A549 (cell line): ENCODE results near the gene ISM1. TPM values are rescaled to one million over a fixed set of nuclear protein-coding genes. Genes with fewer than 3 reads are reported as not detected.

Source experiments
- ATAC-seq, 2 experiments: fragments of 200-7000 bp in 1 of 2; fragments of >200 bp in 1 of 2; cut with Nextera tagmentation in 1 of 2; cut with Tn5 transposase in 1 of 2; 3 replicates each; pipeline versions ENCODE4 v1.8.0 to v1.9.1; 2018 to 2020; ENCODE audit warnings: mild to moderate bottlenecking in 1 of 2, moderate library complexity in 1 of 2
- CTCF ChIA-PET: fragments of 300-600 bp; sonication (Branson Sonifier 250); formaldehyde crosslinking; extraction: SDS; loops from one replicate; lab custom pipeline; 2021; ENCODE audit warnings: antibody characterized with exemption, inconsistent platforms; lab: Yijun Ruan, JAX
- POLR2A ChIA-PET: fragments of 350-600 bp; formaldehyde crosslinking; extraction: SDS; loops from one replicate; lab custom pipeline; 2021; ENCODE audit warnings: antibody characterized with exemption, inconsistent platforms; lab: Yijun Ruan, JAX
- DNase-seq, 2 experiments: peaks; one replicate each; pipeline versions ENCODE4 v3.0.0 to v3.0.0-alpha.2; 2011 to 2016; ENCODE audit warnings: low read depth in 1 of 2, low spot score in 1 of 2
- FAIRE-seq: peaks from 2 replicates; lab custom pipeline; 2011; peaks lifted over from hg19 to GRCh38; lab: Jason Lieb, UNC
- H3K27ac ChIP-seq, 2 experiments: fragments of >200 bp; sonication (Bioruptor Twin); formaldehyde crosslinking; 3 replicates each; pipeline ENCODE4 v1.5.1; 2016 to 2017
- H3K4me1 ChIP-seq: fragments of >200 bp; sonication (Bioruptor Twin); formaldehyde crosslinking; 3 replicates; pipeline ENCODE4 v1.6.1; 2016
- H3K4me2 ChIP-seq: fragments of >200 bp; sonication (Bioruptor Twin); formaldehyde crosslinking; 3 replicates; pipeline ENCODE4 v1.6.1; 2016
- H3K4me3 ChIP-seq: fragments of >200 bp; sonication (Bioruptor Twin); formaldehyde crosslinking; 3 replicates; pipeline ENCODE4 v1.5.1; 2016
- H3K9me3 ChIP-seq: fragments of >200 bp; sonication (Bioruptor Twin); formaldehyde crosslinking; 3 replicates; pipeline ENCODE4 v1.6.1; 2016
- BCL3 ChIP-seq: fragments of >200 bp; sonication (Bioruptor Twin); formaldehyde crosslinking; IDR thresholded peaks from 3 replicates; pipeline ENCODE4 v1.6.1; 2016
- CEBPB ChIP-seq, 2 experiments: fragments of >200 bp in 1 of 2; sonication (Bioruptor Twin) in 1 of 2; formaldehyde crosslinking in 1 of 2; IDR thresholded peaks; 2 replicates each; pipeline ENCODE4 v1.6.1; 2012 to 2016
- EHMT2 ChIP-seq: fragments of 200-600 bp; sonication (generic); IDR thresholded peaks from 2 replicates; pipeline ENCODE4 v1.6.1; 2016; ENCODE audit warnings: antibody characterized with exemption, low read depth, mild to moderate bottlenecking, moderate library complexity
- FOXS1 ChIP-seq: fragments of 250-450 bp; sonication (Bioruptor Pico); IDR thresholded peaks from 2 replicates; pipeline ENCODE4 v1.5.0; 2020; ENCODE audit warnings: mild to moderate bottlenecking, moderate library complexity
- GATA3 ChIP-seq: IDR thresholded peaks from 2 replicates; pipeline ENCODE4 v1.6.1; 2012; ENCODE audit warnings: borderline replicate concordance
- HDAC2 ChIP-seq: fragments of 200-600 bp; sonication (generic); IDR thresholded peaks from 2 replicates; pipeline ENCODE4 v1.6.1; 2016
- HMGXB4 ChIP-seq: fragments of 250-450 bp; sonication (Bioruptor Pico); IDR thresholded peaks from 2 replicates; pipeline ENCODE4 v1.5.0; 2021; ENCODE audit warnings: mild to moderate bottlenecking, moderate library complexity, borderline replicate concordance
- HOXB13 ChIP-seq: fragments of 250-450 bp; sonication (Bioruptor Pico); IDR thresholded peaks from 2 replicates; pipeline ENCODE4 v1.5.0; 2020; ENCODE audit warnings: low read depth, mild to moderate bottlenecking, moderate library complexity
- JUN ChIP-seq, 2 experiments: fragments of >200 bp; sonication (Bioruptor Twin); formaldehyde crosslinking; IDR thresholded peaks; 2 replicates in 1 of 2; 3 replicates in 1 of 2; pipeline ENCODE4 v1.6.1; 2016 to 2017
- KDM1A ChIP-seq: fragments of 200-600 bp; sonication (generic); IDR thresholded peaks from 2 replicates; pipeline ENCODE4 v1.6.1; 2016; ENCODE audit warnings: low read depth, mild to moderate bottlenecking
- MYC ChIP-seq: IDR thresholded peaks from 2 replicates; pipeline ENCODE4 v1.6.1; 2012; ENCODE audit warnings: mild to moderate bottlenecking, inconsistent platforms, low read length, improper control_type of control experiment, borderline replicate concordance
- NFE2L2 ChIP-seq: fragments of 150-350 bp; conservative IDR thresholded peaks from 2 replicates; pipeline ENCODE4 v1.6.1; 2014; ENCODE audit warnings: low read length
- NR3C1 ChIP-seq: fragments of >200 bp; sonication (Bioruptor Twin); formaldehyde crosslinking; IDR thresholded peaks from 3 replicates; pipeline ENCODE4 v1.6.1; 2017
- PBX3 ChIP-seq: IDR thresholded peaks from 2 replicates; pipeline ENCODE4 v1.6.1; 2012
- RAD21 ChIP-seq, 2 experiments: fragments of >200 bp in 1 of 2; sonication (Bioruptor Twin) in 1 of 2; formaldehyde crosslinking in 1 of 2; IDR thresholded peaks in 1 of 2; conservative IDR thresholded peaks in 1 of 2; 2 replicates in 1 of 2; 3 replicates in 1 of 2; pipeline ENCODE4 v1.6.1; 2012 to 2018; ENCODE audit warnings: inconsistent platforms in 1 of 2
- RARB ChIP-seq: fragments of 250-450 bp; sonication (Bioruptor Pico); IDR thresholded peaks from 2 replicates; pipeline ENCODE4 v1.8.0; 2021; ENCODE audit warnings: mild to moderate bottlenecking, moderate library complexity
- RCOR1 ChIP-seq: fragments of 150-350 bp; IDR thresholded peaks from 2 replicates; pipeline ENCODE4 v1.6.1; 2014; ENCODE audit warnings: antibody characterized with exemption, low read length, low read depth
- RFX5 ChIP-seq: fragments of 450-650 bp; IDR thresholded peaks from 2 replicates; pipeline ENCODE4 v1.7.1; 2014; ENCODE audit warnings: antibody characterized with exemption, mild to moderate bottlenecking, moderate library complexity
- SMC3 ChIP-seq: fragments of >200 bp; sonication (Bioruptor Twin); formaldehyde crosslinking; IDR thresholded peaks from 3 replicates; pipeline ENCODE4 v1.6.1; 2018; ENCODE audit warnings: inconsistent platforms
- WGBS: methylation state at CpG from one replicate; pipeline ENCODE4 v1.1.6; 2017; ENCODE audit errors: missing lambda C conversion rate; 5-methylcytosine and 5-hydroxymethylcytosine counted together
- polyA plus RNA-seq, 4 experiments: library from polyadenylated mRNA; depleted of rRNA in 3 of 4; stranded (reverse); fragments of >200 nt; fragmentation: RNase III in 1 of 4; extraction: RNeasy Plus Mini Kit Qiagen cat#74134 plus additional on column Dnase treatment in 1 of 4; gene quantifications; 2 replicates in 3 of 4; 3 replicates in 1 of 4; pipeline ENCODE4 v1.2.3, GENCODE V29; 2011 to 2017
- TF ChIP-seq, protein P1 (sequence below): fragments of >200 bp; sonication (Bioruptor Twin); formaldehyde crosslinking; IDR thresholded peaks from 3 replicates; pipeline ENCODE4 v1.5.1; 2016

Gene ISM1
- polyA plus RNA-seq, 2 of the 4 experiments (the other 2 are of a cell fraction) = 0.18 to 0.39 TPM

GRCh38 chr20:13301596-13301995 lies 80.5 kb downstream of the ISM1 start:
- no peak overlapping the region for H3K27ac ChIP-seq
- 90% methylated on average over 2 of the region's 2 CpGs for WGBS
- no peak for DNase-seq
- H3K4me1 ChIP-seq = no peaks in the 10 kb centered on the region
- CTCF ChIA-PET = interaction anchor here (0.9 to 2.8 kb wide), 8 partner anchors 9 to 246 kb away, joined by 3 to 15 read pairs (median 4); no protein-coding TSS in a partner anchor
- no peak for FAIRE-seq
- no peak overlapping the region for H3K4me2 ChIP-seq
- TF ChIP-seq HDAC2 (no peak), JUN (IDR thresholded peaks at IDR 0.05) (no peak)
- TF ChIP-seq, all 56 proteins: peak for 0
- ATAC-seq = no peak
- POLR2A ChIA-PET = no interaction called here
- H3K9me3 ChIP-seq = no peaks in the 10 kb centered on the region
- no peak overlapping the region for H3K4me3 ChIP-seq

GRCh38 chr20:13302647-13303450 lies 81.8 kb downstream of the ISM1 start:
- WGBS = 57% methylated on average over 9 of the region's 9 CpGs
- POLR2A ChIA-PET = no interaction called here
- Histone ChIP-seq H3K4me2 (no peak overlapping the region), H3K4me1 (no peaks in the 10 kb centered on the region), H3K27ac (no peak overlapping the region), H3K9me3 (no peaks in the 10 kb centered on the region), H3K4me3 (no peak overlapping the region)
- ATAC-seq (peak; percentile 91 to 98), DNase-seq (peak; percentile 44 to 55), FAIRE-seq (peak; percentile 67)
- CTCF ChIA-PET = interaction anchor here (0.7 to 2.8 kb wide), 20 partner anchors 10 to 332 kb away, joined by 3 to 15 read pairs (median 4); no protein-coding TSS in a partner anchor
- TF ChIP-seq NFE2L2 (no peak), RAD21 (conservative IDR thresholded peaks at IDR 0.05 in 1 of 2, IDR thresholded peaks at IDR 0.05 in 1 of 2) (peak; percentile 58 to 70), SMC3 (peak; percentile 66)
- TF ChIP-seq, protein P1, sequence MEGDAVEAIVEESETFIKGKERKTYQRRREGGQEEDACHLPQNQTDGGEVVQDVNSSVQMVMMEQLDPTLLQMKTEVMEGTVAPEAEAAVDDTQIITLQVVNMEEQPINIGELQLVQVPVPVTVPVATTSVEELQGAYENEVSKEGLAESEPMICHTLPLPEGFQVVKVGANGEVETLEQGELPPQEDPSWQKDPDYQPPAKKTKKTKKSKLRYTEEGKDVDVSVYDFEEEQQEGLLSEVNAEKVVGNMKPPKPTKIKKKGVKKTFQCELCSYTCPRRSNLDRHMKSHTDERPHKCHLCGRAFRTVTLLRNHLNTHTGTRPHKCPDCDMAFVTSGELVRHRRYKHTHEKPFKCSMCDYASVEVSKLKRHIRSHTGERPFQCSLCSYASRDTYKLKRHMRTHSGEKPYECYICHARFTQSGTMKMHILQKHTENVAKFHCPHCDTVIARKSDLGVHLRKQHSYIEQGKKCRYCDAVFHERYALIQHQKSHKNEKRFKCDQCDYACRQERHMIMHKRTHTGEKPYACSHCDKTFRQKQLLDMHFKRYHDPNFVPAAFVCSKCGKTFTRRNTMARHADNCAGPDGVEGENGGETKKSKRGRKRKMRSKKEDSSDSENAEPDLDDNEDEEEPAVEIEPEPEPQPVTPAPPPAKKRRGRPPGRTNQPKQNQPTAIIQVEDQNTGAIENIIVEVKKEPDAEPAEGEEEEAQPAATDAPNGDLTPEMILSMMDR = peak; percentile 53

DNA sequence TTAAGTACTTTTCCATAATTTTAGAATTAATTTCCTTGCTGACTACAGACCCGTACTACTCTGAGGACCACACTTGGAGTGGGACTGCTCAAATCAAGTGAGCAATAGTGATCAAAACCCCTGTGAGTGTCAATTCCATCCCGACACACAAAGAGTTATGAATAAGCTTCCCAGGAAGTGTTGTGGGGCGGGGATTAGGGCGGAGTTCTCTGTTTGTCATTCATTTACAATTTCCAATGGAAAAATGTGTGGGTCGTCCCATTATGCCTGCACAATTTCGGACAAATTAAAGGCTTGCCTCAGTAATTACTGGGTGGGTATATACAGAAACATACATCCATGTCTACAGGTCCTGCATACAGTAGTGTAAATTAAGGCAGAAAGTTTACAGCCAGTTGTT lies 84.2 kb downstream of the ISM1 start:
- DNase-seq = no peak
- WGBS = 61% methylated on average over 6 of the region's 6 CpGs
- TF ChIP-seq HOXB13 (CRISPR knock-in tag) = no peak
- no peak for FAIRE-seq
- no peak for ATAC-seq
- Histone ChIP-seq H3K9me3 (no peaks in the 10 kb centered on the region), H3K4me1 (no peaks in the 10 kb centered on the region), H3K4me2 (no peak overlapping the region), H3K27ac (no peak overlapping the region), H3K4me3 (no peak overlapping the region)
- ChIA-PET CTCF (no interaction called here), POLR2A (no interaction called here)

DNA sequence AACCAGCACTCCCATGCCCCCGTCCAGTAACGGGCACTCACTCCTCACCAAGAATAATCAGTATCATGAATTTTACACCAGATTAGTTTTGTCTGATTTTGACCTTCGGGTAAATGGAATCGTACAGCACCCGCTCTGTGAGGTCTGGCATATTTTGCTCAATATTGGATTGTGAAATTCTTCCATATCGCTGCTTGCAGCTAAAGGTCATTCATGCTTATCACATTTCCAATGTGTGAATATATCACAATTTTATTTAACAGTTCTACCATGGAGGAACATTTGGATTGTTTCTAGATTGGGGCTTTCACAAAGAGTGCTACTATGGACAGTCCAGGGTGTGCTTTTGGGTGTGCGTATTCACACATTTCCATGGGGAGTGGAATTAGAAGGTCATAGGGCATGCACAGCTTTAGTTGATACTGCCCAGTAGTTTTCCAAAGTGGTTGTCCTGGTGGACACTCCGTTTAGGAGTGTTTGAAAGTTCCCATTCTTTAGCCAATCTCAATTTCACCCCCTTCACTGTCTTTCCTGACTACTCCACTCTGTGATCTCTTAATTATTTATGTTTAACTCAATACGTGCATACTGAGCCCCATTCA lies 86.6 kb downstream of the ISM1 start:
- Histone ChIP-seq H3K4me2 (no peak overlapping the region), H3K27ac (no peak overlapping the region), H3K4me3 (no peak overlapping the region), H3K4me1 (no peaks in the 10 kb centered on the region), H3K9me3 (no peaks in the 10 kb centered on the region)
- ATAC-seq = no peak
- DNase-seq = no peak
- no peak for TF ChIP-seq NR3C1
- no peak for TF ChIP-seq HMGXB4
- no peak for TF ChIP-seq GATA3
- TF ChIP-seq JUN (IDR thresholded peaks at IDR 0.05) = no peak
- TF ChIP-seq MYC = no peak
- TF ChIP-seq KDM1A = no peak
- no peak for TF ChIP-seq CEBPB (IDR thresholded peaks at IDR 0.05)
- no peak for TF ChIP-seq HDAC2
- no peak for TF ChIP-seq RARB (CRISPR knock-in tag)
- TF ChIP-seq RAD21 (conservative IDR thresholded peaks at IDR 0.05 in 1 of 2, IDR thresholded peaks at IDR 0.05 in 1 of 2) = no peak
- TF ChIP-seq RFX5 = no peak
- no peak for TF ChIP-seq FOXS1 (CRISPR knock-in tag)
- no peak for TF ChIP-seq EHMT2
- TF ChIP-seq RCOR1 = no peak
- TF ChIP-seq BCL3 = no peak
- no peak for TF ChIP-seq PBX3
- 68% methylated on average over 9 of the region's 9 CpGs for WGBS
- ChIA-PET POLR2A (no interaction called here), CTCF (interaction anchor here (1.2 to 1.5 kb wide), 2 partner anchors 10 to 14 kb away, joined by 3 to 6 read pairs; no protein-coding TSS in a partner anchor)
- FAIRE-seq = no peak
